NCI-H82 treated with DMSO at 0.1 percent for 48 hours (cell line): ENCODE data around the gene NFYA.

ENCODE experiments used
- DNase-seq: peaks from one replicate; lab custom pipeline; 2025; ENCODE audit not compliant: unreplicated experiment; lab: John Stamatoyannopoulos, UW

The NFYA gene

DNA sequence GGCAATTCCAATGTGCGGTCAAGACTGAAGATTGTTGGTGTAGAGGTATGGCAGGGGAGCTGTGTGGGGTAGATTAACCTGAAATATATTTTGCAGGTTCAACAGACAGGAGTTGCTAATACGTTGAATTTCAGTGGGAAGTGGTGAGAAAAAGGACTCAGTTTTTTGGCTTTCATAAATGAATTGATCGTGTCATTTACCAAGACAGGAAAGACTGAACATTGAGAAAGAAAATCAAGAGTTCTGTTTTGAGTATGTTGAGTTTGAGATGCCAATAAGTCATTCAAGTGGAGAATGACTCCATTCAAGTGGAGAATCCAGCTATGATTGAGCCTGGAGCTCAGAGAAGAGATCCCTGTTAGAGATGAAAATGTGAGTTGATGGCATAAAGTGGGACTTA is 31.1 kb downstream of the NFYA start:
- DNase-seq, result no peak

DNA sequence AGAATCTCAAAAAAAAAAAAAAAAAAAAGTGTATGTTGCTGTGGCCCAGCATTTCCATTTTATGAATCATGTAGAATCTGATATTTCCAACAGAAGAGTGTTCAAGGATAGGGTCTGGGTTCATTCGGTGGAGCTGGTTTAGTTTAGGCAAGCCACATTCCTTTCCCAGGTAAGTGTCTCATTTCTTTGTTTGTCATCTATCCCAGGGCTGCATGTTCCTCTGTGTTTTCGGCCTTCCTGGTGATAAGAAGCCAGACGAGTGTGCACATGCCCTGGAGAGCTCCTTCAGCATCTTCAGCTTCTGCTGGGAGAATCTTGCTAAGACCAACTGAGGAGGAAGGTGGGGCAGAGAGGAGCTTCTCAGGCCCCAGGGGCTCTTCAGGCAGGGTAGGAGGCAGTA is 38.2 kb downstream of the NFYA start:
- no peak for DNase-seq

DNA sequence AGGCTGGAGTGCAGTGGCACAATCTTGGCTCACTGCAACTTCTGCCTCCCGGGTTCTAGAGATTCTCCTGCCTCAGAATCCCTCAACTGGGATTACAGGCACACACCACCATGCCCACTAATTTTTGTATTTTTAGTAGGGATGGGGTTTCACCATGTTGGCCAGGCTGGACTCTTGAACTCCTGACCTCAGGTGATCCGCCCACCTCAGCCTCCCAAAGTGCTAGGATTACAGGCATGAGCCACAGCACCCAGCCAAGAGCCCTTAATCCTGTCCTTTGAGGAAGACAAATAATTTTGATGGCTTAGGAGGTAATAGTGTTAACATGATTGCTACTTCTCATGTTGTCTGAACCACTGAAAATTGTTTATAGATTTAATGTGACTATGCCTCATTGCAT is 42.3 kb downstream of the NFYA start:
- DNase-seq, result peak; percentile 69

DNA sequence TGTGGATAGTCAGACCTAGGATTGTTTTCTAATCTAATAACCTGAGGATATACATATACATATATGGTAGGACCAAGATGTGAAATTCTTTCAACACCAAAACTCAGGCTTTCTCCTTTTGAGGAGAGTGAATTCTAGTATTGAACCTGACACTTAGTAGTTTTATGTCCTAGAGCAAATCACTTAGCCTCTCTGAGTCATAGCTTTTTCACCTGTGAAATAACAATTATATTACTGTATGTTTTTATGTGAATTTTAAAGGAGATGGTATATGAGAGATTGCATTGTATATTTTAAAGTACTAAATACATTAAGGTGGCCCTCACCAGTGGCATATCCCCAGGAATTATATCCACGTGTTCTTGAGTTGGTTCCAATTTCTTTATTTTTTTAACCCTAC is 46.7 kb downstream of the NFYA start:
- DNase-seq, result no peak

DNA sequence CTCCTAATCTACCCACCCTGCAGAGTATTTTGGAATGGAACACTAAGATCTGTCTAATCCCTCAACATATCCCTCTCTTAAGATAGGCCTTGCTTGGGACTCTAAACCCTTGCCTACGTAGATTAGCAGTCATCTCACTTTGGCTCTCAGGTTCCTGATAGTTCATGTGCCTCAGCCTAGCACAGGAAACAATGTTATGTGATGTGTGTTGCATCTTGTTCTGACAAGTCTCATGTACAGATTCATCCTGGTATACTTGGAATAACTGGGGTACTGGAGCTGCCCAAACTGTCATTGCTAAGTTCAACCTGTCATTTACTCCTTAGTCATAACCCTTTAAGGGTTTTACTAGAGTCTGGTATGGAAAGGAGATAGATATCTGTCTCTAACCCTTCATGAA is 47.3 kb downstream of the NFYA start:
- DNase-seq, result no peak

DNA sequence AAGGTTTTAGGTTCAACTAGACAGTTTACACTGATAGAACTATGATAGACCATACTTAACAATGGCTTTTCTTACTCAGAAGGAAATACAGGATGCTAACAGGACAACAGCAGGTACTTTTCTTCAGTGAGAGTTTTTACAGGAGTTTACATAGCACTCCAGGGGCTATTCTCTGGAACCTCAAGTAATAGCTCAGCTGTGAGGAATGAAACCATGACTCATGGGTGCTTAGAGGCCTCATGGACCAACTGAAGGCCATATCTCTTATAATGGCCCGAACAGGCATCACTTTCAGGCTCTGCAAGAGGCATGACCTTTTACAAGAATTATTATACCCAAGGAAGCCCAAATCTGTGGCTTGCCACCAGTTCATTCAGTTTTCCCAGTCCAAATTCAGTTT is 49.6 kb downstream of the NFYA start:
- DNase-seq, result no peak

DNA sequence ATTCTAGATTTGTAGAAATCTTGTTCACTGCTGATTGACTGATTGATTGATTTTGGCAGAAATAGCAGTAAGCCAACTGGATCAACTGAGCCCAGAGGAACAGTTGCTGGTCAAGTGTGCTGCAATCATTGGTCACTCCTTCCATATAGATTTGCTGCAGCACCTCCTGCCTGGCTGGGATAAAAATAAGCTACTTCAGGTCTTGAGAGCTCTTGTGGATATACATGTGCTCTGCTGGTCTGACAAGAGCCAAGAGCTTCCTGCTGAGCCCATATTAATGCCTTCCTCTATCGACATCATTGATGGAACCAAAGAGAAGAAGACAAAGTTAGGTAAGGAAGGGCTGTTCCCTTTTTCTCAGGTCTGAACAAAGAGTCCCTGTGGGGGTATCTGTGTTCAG is 50.1 kb downstream of the NFYA start:
- DNase-seq, result no peak

DNA sequence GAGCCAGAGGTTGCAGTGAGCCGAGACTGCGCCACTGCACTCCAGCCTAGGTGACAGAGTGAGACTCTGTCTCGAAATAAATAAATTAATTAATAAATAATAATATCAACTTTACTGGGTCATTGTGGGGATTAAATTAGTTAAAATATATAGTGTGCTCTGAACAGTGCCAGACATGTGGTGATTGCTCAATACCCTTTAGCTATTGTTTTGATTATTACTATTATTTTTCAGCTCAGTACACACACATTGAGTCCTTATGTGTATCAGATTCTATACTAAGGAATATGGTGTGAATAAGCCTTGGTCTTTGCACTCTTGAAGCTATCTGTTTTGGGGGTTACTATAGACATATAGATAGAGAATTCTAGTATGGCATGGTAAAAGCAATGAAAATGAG is 52.5 kb downstream of the NFYA start:
- DNase-seq, result no peak

DNA sequence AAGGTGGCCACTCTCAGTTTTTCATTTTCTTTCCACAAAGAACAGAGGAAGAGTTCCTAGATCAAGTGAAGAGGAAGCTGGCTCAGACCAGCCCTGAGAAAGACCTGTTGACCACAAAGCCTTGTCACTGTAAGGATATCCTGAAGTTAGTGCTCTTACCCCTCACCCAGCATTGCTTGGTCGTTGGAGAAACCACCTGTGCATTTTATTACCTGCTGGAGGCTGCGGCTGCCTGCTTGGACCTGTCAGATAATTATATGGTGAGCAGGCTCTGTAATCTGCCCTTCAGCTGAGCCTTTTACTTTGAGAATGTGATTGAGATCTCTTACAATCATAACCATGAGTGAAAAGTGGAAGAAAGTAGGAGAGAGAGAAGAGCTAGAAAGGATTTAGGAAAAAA is 59.5 kb downstream of the NFYA start:
- DNase-seq, result no peak

DNA sequence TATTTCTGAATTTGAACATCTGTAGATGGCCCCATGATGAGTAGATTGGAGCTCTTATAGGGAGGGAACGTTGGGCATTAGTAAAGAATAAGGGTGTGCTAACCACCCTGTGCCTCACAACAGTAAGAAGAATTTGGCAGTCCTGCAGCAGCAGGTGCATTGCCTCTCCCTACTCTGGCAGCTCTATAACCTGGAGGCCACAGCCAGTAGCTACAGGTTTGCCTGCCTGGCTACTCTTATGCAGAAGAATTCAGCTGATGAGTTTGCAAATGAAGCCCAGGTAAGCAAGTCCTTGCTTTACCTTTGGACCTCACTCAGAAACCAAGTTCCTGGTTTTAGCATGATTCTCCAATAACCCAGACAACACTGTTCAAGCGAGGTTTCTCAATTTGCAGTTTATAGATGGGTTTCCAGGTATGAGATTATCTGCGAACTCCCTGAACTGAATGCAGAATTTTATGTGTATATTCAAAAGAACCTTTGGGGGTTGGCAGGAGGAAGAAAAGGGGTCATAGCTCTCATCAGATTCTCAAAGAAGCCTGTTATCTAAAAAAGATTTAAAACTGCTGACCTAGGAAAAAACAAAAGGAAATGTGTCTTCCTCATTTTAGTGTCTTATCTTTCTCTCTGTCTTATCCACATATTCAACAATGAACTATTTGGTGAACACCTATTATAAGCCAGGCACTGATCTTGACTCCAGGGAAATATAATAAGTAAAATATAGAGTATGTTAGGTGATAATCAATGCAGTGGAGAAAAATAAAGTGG is 62.5 kb downstream of the NFYA start:
- DNase-seq, result no peak

DNA sequence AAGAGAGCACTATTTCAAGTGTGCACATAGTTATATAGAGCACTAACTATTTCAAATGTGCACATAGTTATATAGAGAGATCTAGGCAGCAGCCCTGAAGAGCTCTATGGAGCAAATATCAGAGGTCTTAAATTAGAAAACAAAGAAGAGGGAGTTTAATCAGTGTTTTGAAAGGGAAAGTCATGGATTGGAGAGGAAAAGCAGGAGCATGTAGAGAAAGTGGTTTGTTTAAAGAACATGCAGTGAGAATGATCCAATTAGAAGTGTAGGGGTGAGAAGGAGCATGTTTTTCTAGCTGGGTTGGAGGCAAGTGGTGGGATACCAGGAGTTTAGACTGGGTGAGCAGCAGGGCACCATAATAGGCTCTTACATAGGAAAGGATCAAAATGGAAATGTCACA is 64.1 kb downstream of the NFYA start:
- no peak for DNase-seq

DNA sequence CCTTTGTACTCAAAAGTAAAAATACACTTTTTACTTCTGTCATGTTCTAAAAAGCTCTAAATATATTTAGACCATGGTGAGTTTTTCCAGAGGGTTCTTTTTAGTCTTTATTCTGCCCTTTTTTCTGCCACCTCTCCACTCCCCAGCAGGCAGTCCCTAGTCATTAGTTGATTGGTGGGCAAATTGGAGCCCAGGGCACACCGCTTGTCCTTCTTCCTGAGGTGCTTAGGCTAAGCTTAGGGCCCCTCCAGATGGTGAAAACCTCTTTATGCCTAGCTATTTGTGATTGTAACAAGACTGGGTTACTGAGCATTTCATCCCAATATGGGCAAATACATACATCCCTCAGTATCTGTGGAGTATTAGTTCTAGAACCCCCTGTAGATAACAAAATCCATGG is 75.1 kb downstream of the NFYA start:
- DNase-seq, result no peak
